A549 (cell line): ENCODE results near the gene MAFF. TPM values are rescaled to one million over a fixed set of nuclear protein-coding genes. Genes with fewer than 3 reads are reported as not detected.

Experiments
- ATAC-seq, 2 experiments: fragments of 200-7000 bp in 1 of 2; fragments of >200 bp in 1 of 2; cut with Nextera tagmentation in 1 of 2; cut with Tn5 transposase in 1 of 2; 3 replicates each; pipeline versions ENCODE4 v1.8.0 to v1.9.1; 2018 to 2020; ENCODE audit warnings: mild to moderate bottlenecking in 1 of 2, moderate library complexity in 1 of 2
- CTCF ChIA-PET: fragments of 300-600 bp; sonication (Branson Sonifier 250); formaldehyde crosslinking; extraction: SDS; loops from one replicate; lab custom pipeline; 2021; ENCODE audit warnings: antibody characterized with exemption, inconsistent platforms; lab: Yijun Ruan, JAX
- POLR2A ChIA-PET: fragments of 350-600 bp; formaldehyde crosslinking; extraction: SDS; loops from one replicate; lab custom pipeline; 2021; ENCODE audit warnings: antibody characterized with exemption, inconsistent platforms; lab: Yijun Ruan, JAX
- DNase-seq, 2 experiments: peaks; one replicate each; pipeline versions ENCODE4 v3.0.0 to v3.0.0-alpha.2; 2011 to 2016; ENCODE audit warnings: low read depth in 1 of 2, low spot score in 1 of 2
- FAIRE-seq: peaks from 2 replicates; lab custom pipeline; 2011; peaks lifted over from hg19 to GRCh38; lab: Jason Lieb, UNC
- H3K27ac ChIP-seq, 2 experiments: fragments of >200 bp; sonication (Bioruptor Twin); formaldehyde crosslinking; 3 replicates each; pipeline ENCODE4 v1.5.1; 2016 to 2017
- H3K4me1 ChIP-seq: fragments of >200 bp; sonication (Bioruptor Twin); formaldehyde crosslinking; 3 replicates; pipeline ENCODE4 v1.6.1; 2016
- H3K4me2 ChIP-seq: fragments of >200 bp; sonication (Bioruptor Twin); formaldehyde crosslinking; 3 replicates; pipeline ENCODE4 v1.6.1; 2016
- H3K4me3 ChIP-seq: fragments of >200 bp; sonication (Bioruptor Twin); formaldehyde crosslinking; 3 replicates; pipeline ENCODE4 v1.5.1; 2016
- H3K9me3 ChIP-seq: fragments of >200 bp; sonication (Bioruptor Twin); formaldehyde crosslinking; 3 replicates; pipeline ENCODE4 v1.6.1; 2016
- BHLHE40 ChIP-seq: IDR thresholded peaks from 2 replicates; pipeline ENCODE4 v1.6.1; 2012; ENCODE audit warnings: low read depth, low read length, inconsistent platforms
- CHD4 ChIP-seq: fragments of 200-600 bp; sonication (generic); IDR thresholded peaks from 2 replicates; pipeline ENCODE4 v1.6.1; 2016; ENCODE audit warnings: antibody characterized with exemption, mild to moderate bottlenecking, borderline replicate concordance
- E2F6 ChIP-seq: IDR thresholded peaks from 2 replicates; pipeline ENCODE4 v1.6.1; 2012; ENCODE audit warnings: low read depth, borderline replicate concordance
- EHMT2 ChIP-seq: fragments of 200-600 bp; sonication (generic); IDR thresholded peaks from 2 replicates; pipeline ENCODE4 v1.6.1; 2016; ENCODE audit warnings: antibody characterized with exemption, low read depth, mild to moderate bottlenecking, moderate library complexity
- EP300 ChIP-seq, 2 experiments: fragments of >200 bp; sonication (Bioruptor Twin); formaldehyde crosslinking; IDR thresholded peaks; 2 replicates in 1 of 2; 3 replicates in 1 of 2; pipeline ENCODE4 v1.6.1; 2016 to 2017
- ESRRA ChIP-seq: fragments of 150-350 bp; IDR thresholded peaks from 2 replicates; pipeline ENCODE4 v1.6.1; 2014; ENCODE audit warnings: mild to moderate bottlenecking, low read length, borderline replicate concordance
- FOSL2 ChIP-seq, 2 experiments: fragments of 450-650 bp in 1 of 2; fragments of >200 bp in 1 of 2; sonication (Bioruptor Twin) in 1 of 2; formaldehyde crosslinking; IDR thresholded peaks; 2 replicates each; pipeline versions ENCODE4 v1.5.0 to v1.6.1; 2016 to 2020; ENCODE audit warnings: mild to moderate bottlenecking in 1 of 2, moderate library complexity in 1 of 2
- HDAC2 ChIP-seq: fragments of 200-600 bp; sonication (generic); IDR thresholded peaks from 2 replicates; pipeline ENCODE4 v1.6.1; 2016
- HES2 ChIP-seq: fragments of >200 bp; sonication (Bioruptor Twin); formaldehyde crosslinking; IDR thresholded peaks from 2 replicates; pipeline ENCODE4 v1.6.1; 2016
- HOXB13 ChIP-seq: fragments of 250-450 bp; sonication (Bioruptor Pico); IDR thresholded peaks from 2 replicates; pipeline ENCODE4 v1.5.0; 2020; ENCODE audit warnings: low read depth, mild to moderate bottlenecking, moderate library complexity
- JUN ChIP-seq, 2 experiments: fragments of >200 bp; sonication (Bioruptor Twin); formaldehyde crosslinking; IDR thresholded peaks; 2 replicates in 1 of 2; 3 replicates in 1 of 2; pipeline ENCODE4 v1.6.1; 2016 to 2017
- NPAS2 ChIP-seq: fragments of 250-450 bp; sonication (Bioruptor Pico); IDR thresholded peaks from 2 replicates; pipeline ENCODE4 v1.8.0; 2022; ENCODE audit warnings: mild to moderate bottlenecking, moderate library complexity, borderline replicate concordance
- NR3C1 ChIP-seq: fragments of >200 bp; sonication (Bioruptor Twin); formaldehyde crosslinking; IDR thresholded peaks from 3 replicates; pipeline ENCODE4 v1.6.1; 2017
- PBX3 ChIP-seq: IDR thresholded peaks from 2 replicates; pipeline ENCODE4 v1.6.1; 2012
- POLR2AphosphoS2 ChIP-seq: conservative IDR thresholded peaks from 2 replicates; pipeline ENCODE4 v1.6.1; 2012; ENCODE audit warnings: low read length, improper control_type of control experiment, inconsistent platforms
- RARB ChIP-seq: fragments of 250-450 bp; sonication (Bioruptor Pico); IDR thresholded peaks from 2 replicates; pipeline ENCODE4 v1.8.0; 2021; ENCODE audit warnings: mild to moderate bottlenecking, moderate library complexity
- TFCP2L1 ChIP-seq: fragments of 250-450 bp; sonication (Bioruptor Pico); IDR thresholded peaks from 2 replicates; pipeline ENCODE4 v1.5.0; 2021; ENCODE audit warnings: mild to moderate bottlenecking
- ZC3H11A ChIP-seq: fragments of 450-650 bp; IDR thresholded peaks from 2 replicates; pipeline ENCODE4 v1.6.1; 2014; ENCODE audit warnings: antibody characterized with exemption, mild to moderate bottlenecking
- ZNF302 ChIP-seq: fragments of 250-450 bp; sonication (Bioruptor Pico); IDR thresholded peaks from 2 replicates; pipeline ENCODE4 v1.9.0; 2021; ENCODE audit warnings: inconsistent platforms, mild to moderate bottlenecking, moderate library complexity
- ZSCAN20 ChIP-seq: fragments of 250-450 bp; sonication (Bioruptor Pico); IDR thresholded peaks from 2 replicates; pipeline ENCODE4 v1.8.0; 2022; ENCODE audit warnings: mild to moderate bottlenecking, moderate library complexity
- WGBS: methylation state at CpG from one replicate; pipeline ENCODE4 v1.1.6; 2017; ENCODE audit errors: missing lambda C conversion rate; 5-methylcytosine and 5-hydroxymethylcytosine counted together
- polyA plus RNA-seq, 4 experiments: library from polyadenylated mRNA; depleted of rRNA in 3 of 4; stranded (reverse); fragments of >200 nt; fragmentation: RNase III in 1 of 4; extraction: RNeasy Plus Mini Kit Qiagen cat#74134 plus additional on column Dnase treatment in 1 of 4; gene quantifications; 2 replicates in 3 of 4; 3 replicates in 1 of 4; pipeline ENCODE4 v1.2.3, GENCODE V29; 2011 to 2017
- TF ChIP-seq, protein P1 (sequence below): IDR thresholded peaks from 2 replicates; pipeline ENCODE4 v1.6.1; 2012

The MAFF gene
- polyA plus RNA-seq, 2 of the 4 experiments (the other 2 are of a cell fraction), result 3.2 to 4.0 TPM

GRCh38 chr22:38189104-38189503 lies 12.7 kb upstream of the MAFF start:
- CTCF ChIA-PET, result interaction anchor here (1.2 kb wide), 1 partner anchor 74 kb away, joined by 3 read pairs; no protein-coding TSS in a partner anchor
- WGBS, result 60% methylated on average over 3 of the region's 3 CpGs

DNA sequence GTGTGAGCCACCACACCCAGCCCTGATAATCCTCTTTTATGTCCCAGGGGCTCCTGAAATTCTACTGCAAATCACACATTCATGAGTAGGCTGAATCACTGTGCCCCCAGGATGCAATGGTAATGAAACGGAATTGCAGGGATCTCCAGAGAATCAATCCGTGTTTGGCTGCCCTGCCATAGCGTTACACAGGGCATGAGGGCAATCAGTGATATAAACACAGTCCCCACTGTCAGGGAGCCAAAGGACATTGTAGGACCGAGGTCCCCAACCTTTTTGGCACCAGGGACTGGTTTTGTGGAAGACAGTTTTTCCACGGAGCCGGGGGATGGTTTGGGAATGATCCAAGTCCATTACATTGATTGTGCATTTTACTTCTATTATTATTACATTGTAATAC lies 11.2 kb upstream of the MAFF start:
- FAIRE-seq (no peak), DNase-seq (no peak), ATAC-seq (no peak)
- H3K4me3 ChIP-seq, result no peak overlapping the region
- TF ChIP-seq, protein P1, sequence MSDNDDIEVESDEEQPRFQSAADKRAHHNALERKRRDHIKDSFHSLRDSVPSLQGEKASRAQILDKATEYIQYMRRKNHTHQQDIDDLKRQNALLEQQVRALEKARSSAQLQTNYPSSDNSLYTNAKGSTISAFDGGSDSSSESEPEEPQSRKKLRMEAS, result no peak
- no peak for TF ChIP-seq EP300 (IDR thresholded peaks at IDR 0.05)
- no peak for TF ChIP-seq JUN (IDR thresholded peaks at IDR 0.05)
- ChIA-PET POLR2A (no interaction called here), CTCF (interaction anchor here (0.6 to 1.2 kb wide), 2 partner anchors 10 to 40 kb away, joined by 3 read pairs; no protein-coding TSS in a partner anchor)
- H3K4me2 ChIP-seq, result no peak overlapping the region
- peaks cover 12% of the 10 kb centered on the region for H3K4me1 ChIP-seq
- H3K27ac ChIP-seq, result no peak overlapping the region
- 75% methylated on average over 5 of the region's 6 CpGs for WGBS
- H3K9me3 ChIP-seq, result no peaks in the 10 kb centered on the region

More at GRCh38 chr22:38189104-38189503, 12.7 kb upstream of the MAFF start:
- POLR2A ChIA-PET, result no interaction called here
- Histone ChIP-seq H3K9me3 (no peaks in the 10 kb centered on the region), H3K27ac (no peak overlapping the region), H3K4me1 (peaks cover 12% of the 10 kb centered on the region), H3K4me2 (no peak overlapping the region), H3K4me3 (no peak overlapping the region)
- TF ChIP-seq HOXB13 (CRISPR knock-in tag) (no peak), EHMT2 (no peak), RARB (CRISPR knock-in tag) (no peak), HDAC2 (no peak), ESRRA (no peak), PBX3 (no peak)
- FAIRE-seq (no peak), DNase-seq (no peak), ATAC-seq (no peak)

GRCh38 chr22:38191055-38191454 lies 10.7 kb upstream of the MAFF start:
- DNase-seq, result no peak
- CTCF ChIA-PET, result interaction anchor here (0.6 to 1.2 kb wide), 2 partner anchors 9 to 39 kb away, joined by 3 read pairs; no protein-coding TSS in a partner anchor
- FAIRE-seq, result no peak
- Histone ChIP-seq H3K4me1 (peaks cover 12% of the 10 kb centered on the region), H3K27ac (no peak overlapping the region)
- TF ChIP-seq FOSL2 (IDR thresholded peaks at IDR 0.05), result no peak
- no peak for TF ChIP-seq FOSL2 (CRISPR knock-in tag; IDR thresholded peaks at IDR 0.05)
- TF ChIP-seq HES2, result no peak
- TF ChIP-seq CHD4, result no peak
- no peak for TF ChIP-seq ESRRA
- no peak for TF ChIP-seq ZSCAN20 (CRISPR knock-in tag)
- TF ChIP-seq E2F6, result no peak
- TF ChIP-seq JUN (IDR thresholded peaks at IDR 0.05), result no peak
- TF ChIP-seq BHLHE40, result no peak
- TF ChIP-seq ZC3H11A, result no peak
- no peak for TF ChIP-seq POLR2AphosphoS2
- no peak for TF ChIP-seq TFCP2L1
- no peak for TF ChIP-seq ZNF302 (CRISPR knock-in tag)
- TF ChIP-seq HDAC2, result no peak
- no peak for TF ChIP-seq NPAS2 (CRISPR knock-in tag)
- TF ChIP-seq NR3C1, result no peak
- TF ChIP-seq, all 56 proteins: peak for 0
- POLR2A ChIA-PET, result no interaction called here
- Histone ChIP-seq H3K4me2 (no peak overlapping the region), H3K4me3 (no peak overlapping the region), H3K9me3 (no peaks in the 10 kb centered on the region)
- 86% methylated on average over 14 of the region's 14 CpGs for WGBS
- no peak for ATAC-seq
